OCI-LY1 (cell line): ENCODE results near the gene CFHR1.

Source experiments
- CTCF ChIP-seq: fragments of 200-600 bp; sonication (generic), shearing (Covaris generic); IDR thresholded peaks from 2 replicates; pipeline ENCODE4 v1.5.1; 2017; ENCODE audit warnings: mild to moderate bottlenecking, antibody characterized with exemption, low read length, moderate library complexity, mixed read lengths
- EZH2 ChIP-seq: fragments of 200-600 bp; sonication (generic), shearing (Covaris generic); IDR thresholded peaks from 2 replicates; pipeline ENCODE4 v1.8.0; 2017; ENCODE audit warnings: borderline replicate concordance, mixed run types, mild to moderate bottlenecking, antibody characterized with exemption, low read length, moderate library complexity, mixed read lengths

DNA sequence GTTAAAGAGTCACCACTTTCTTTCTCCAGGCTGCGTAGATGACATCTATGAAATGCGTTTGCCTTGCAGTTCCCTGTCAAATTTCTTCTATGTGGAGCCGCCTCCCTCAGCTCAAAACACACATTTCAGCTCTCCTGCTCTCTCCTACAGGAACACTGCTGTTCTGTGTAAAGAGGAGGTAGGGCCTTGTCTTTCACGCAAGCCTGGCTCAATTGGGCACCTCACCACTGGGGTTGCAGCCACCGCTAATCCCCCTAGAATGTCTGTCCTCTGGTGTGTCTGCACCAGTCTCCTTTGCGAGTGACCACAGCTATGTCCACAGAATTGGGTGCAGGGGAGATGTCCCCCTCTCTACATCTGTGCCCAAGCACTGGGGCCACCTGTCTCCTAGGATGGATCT lies 36.5 kb downstream of the CFHR1 start:
- TF ChIP-seq CTCF (no peak), EZH2 (no peak)
